Astrocyte (in vitro differentiated cells and primary cell): Measurements from ENCODE around the gene RNASE13. TPM values are rescaled to one million over a fixed set of nuclear protein-coding genes. Genes with fewer than 3 reads are reported as not detected.

Experiments
- DNase-seq: peaks from one replicate; pipeline ENCODE4 v3.0.0-alpha.2; 2010; ENCODE audit warnings: low read depth
- FAIRE-seq: peaks from 2 replicates; lab custom pipeline; 2011; peaks lifted over from hg19 to GRCh38; lab: Jason Lieb, UNC
- H2AFZ ChIP-seq: 2 replicates; pipeline ENCODE4 v1.6.0; 2012; ENCODE audit warnings: low read depth, low read length, inconsistent platforms
- H3K27ac ChIP-seq: 2 replicates; pipeline ENCODE4 v1.5.1; 2011; ENCODE audit warnings: low read depth, low read length, inconsistent platforms
- H3K27me3 ChIP-seq: 2 replicates; pipeline ENCODE4 v1.6.0; 2011; ENCODE audit warnings: low read length, inconsistent platforms; ENCODE audit not compliant: insufficient read depth
- H3K36me3 ChIP-seq: 2 replicates; pipeline ENCODE4 v1.5.1; 2011; ENCODE audit warnings: low read length, inconsistent platforms; ENCODE audit not compliant: insufficient read depth
- H3K4me1 ChIP-seq: 2 replicates; pipeline ENCODE4 v1.5.1; 2011; ENCODE audit warnings: low read length, inconsistent platforms; ENCODE audit not compliant: insufficient read depth
- H3K4me2 ChIP-seq: 2 replicates; pipeline ENCODE4 v1.6.0; 2012; ENCODE audit warnings: low read length, inconsistent platforms
- H3K4me3 ChIP-seq: 2 replicates; pipeline ENCODE4 v1.5.1; 2011; ENCODE audit warnings: low read depth, mild to moderate bottlenecking, low read length, inconsistent platforms; ENCODE audit not compliant: insufficient read depth
- H3K79me2 ChIP-seq: 2 replicates; pipeline ENCODE4 v1.6.0; 2012; ENCODE audit warnings: mild to moderate bottlenecking, low read length, inconsistent platforms; ENCODE audit not compliant: insufficient read depth
- H3K9ac ChIP-seq: 2 replicates; pipeline ENCODE4 v1.6.0; 2012; ENCODE audit warnings: mild to moderate bottlenecking, low read length, inconsistent platforms
- H3K9me3 ChIP-seq: 2 replicates; pipeline ENCODE4 v1.5.1; 2012; ENCODE audit warnings: low read depth, mild to moderate bottlenecking, low read length, inconsistent platforms; ENCODE audit not compliant: insufficient read depth
- H4K20me1 ChIP-seq: 2 replicates; pipeline ENCODE4 v1.6.0; 2012; ENCODE audit warnings: low read length, inconsistent platforms; ENCODE audit not compliant: insufficient read depth
- H3K27ac Mint-ChIP-seq: one replicate; pipeline ENCODE4 v1.8.0; 2021; ENCODE audit warnings: mild to moderate bottlenecking, mixed read lengths; ENCODE audit not compliant: unreplicated experiment
- H3K27me3 Mint-ChIP-seq: one replicate; pipeline ENCODE4 v1.8.0; 2021; ENCODE audit warnings: low read depth, mixed read lengths; ENCODE audit not compliant: unreplicated experiment
- H3K36me3 Mint-ChIP-seq: one replicate; pipeline ENCODE4 v1.8.0; 2021; ENCODE audit warnings: low read depth, mixed read lengths; ENCODE audit not compliant: unreplicated experiment
- H3K4me1 Mint-ChIP-seq: one replicate; pipeline ENCODE4 v1.8.0; 2021; ENCODE audit warnings: low read depth, mixed read lengths; ENCODE audit not compliant: unreplicated experiment
- H3K4me3 Mint-ChIP-seq: one replicate; pipeline ENCODE4 v1.8.0; 2021; ENCODE audit warnings: mild to moderate bottlenecking, moderate library complexity, mixed read lengths; ENCODE audit not compliant: unreplicated experiment
- H3K9me3 Mint-ChIP-seq: one replicate; pipeline ENCODE4 v1.8.0; 2021; ENCODE audit warnings: mild to moderate bottlenecking, mixed read lengths; ENCODE audit not compliant: unreplicated experiment
- EZH2 ChIP-seq: IDR thresholded peaks from 2 replicates; pipeline ENCODE4 v1.6.1; 2012; ENCODE audit warnings: mild to moderate bottlenecking, low read length, inconsistent platforms; ENCODE audit not compliant: insufficient read depth
- total RNA-seq: library from RNA; stranded (reverse); gene quantifications from 2 replicates; pipeline ENCODE4 v1.2.1, GENCODE V29; 2021
- TF ChIP-seq, protein P1 (sequence below): IDR thresholded peaks from 2 replicates; pipeline ENCODE4 v1.5.1; 2011; ENCODE audit warnings: low read depth, mild to moderate bottlenecking, inconsistent platforms, low read length, moderate library complexity; ENCODE audit not compliant: insufficient read depth

RNASE13 gene
- total RNA-seq, 1 donor from 2014 or later: not detected

DNA sequence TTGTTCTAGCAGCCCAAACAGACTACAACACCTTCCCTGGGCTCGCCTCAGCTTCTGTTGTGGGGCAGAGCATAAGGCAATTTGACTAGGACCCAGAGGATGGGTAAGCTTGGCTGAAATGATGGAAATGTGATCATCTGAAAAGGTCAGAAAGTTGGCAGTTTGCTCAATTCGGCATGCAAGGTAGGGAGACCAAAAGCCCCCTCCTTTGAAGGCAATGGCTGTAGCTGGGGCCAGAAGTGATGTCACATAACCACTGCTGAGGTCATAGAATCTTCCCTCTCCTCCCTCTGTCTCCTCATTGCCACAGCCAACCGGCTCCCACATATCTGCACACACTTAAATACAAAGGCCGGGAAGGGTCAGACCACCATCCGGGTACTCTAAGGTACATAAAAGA is 4.7 kb downstream of the RNASE13 start, which contains the start of gene TPPP2:
Gene TPPP2 (plus strand): TSS at position 301 of the 400 bp plus-strand sequence. CDS start 365 bp downstream, outside the sequence.
- H3K27me3 ChIP-seq: peaks cover 13% of the 10 kb centered on the region

DNA sequence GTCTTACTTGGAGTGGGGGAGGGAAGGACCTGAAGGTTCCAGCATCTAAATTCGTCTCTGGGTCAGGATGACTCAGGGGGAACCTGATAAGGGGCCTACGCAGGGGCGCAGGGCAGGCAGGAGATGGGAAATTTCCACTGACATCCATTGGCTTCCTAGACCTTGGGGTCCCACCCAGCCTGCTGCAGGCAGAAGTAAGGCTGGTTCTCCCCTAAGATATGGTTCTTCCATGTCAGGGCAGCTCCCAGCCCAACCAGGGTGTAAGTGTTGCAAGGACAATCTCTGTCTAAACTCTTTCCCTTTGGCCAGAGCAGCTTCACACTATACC is 7.7 kb downstream of the RNASE13 start:
- Mint-ChIP-seq H3K27ac (no peak overlapping the region), H3K27me3 (peaks cover 43% of the 10 kb centered on the region), H3K4me3 (no peak overlapping the region), H3K9me3 (peaks cover 6% of the 10 kb centered on the region), H3K4me1 (peaks cover 13% of the 10 kb centered on the region), H3K36me3 (peaks cover 3% of the 10 kb centered on the region)
- H3K9me3 ChIP-seq: no peaks in the 10 kb centered on the region
- H4K20me1 ChIP-seq: no peaks in the 10 kb centered on the region
- H3K27me3 ChIP-seq: peaks cover 20% of the 10 kb centered on the region
- H3K4me1 ChIP-seq: peaks cover 7% of the 10 kb centered on the region
- H3K27ac ChIP-seq: no peak overlapping the region
- H3K4me2 ChIP-seq: no peak overlapping the region
- DNase-seq (no peak), FAIRE-seq (no peak)
- TF ChIP-seq EZH2: no peak
- TF ChIP-seq, protein P1, sequence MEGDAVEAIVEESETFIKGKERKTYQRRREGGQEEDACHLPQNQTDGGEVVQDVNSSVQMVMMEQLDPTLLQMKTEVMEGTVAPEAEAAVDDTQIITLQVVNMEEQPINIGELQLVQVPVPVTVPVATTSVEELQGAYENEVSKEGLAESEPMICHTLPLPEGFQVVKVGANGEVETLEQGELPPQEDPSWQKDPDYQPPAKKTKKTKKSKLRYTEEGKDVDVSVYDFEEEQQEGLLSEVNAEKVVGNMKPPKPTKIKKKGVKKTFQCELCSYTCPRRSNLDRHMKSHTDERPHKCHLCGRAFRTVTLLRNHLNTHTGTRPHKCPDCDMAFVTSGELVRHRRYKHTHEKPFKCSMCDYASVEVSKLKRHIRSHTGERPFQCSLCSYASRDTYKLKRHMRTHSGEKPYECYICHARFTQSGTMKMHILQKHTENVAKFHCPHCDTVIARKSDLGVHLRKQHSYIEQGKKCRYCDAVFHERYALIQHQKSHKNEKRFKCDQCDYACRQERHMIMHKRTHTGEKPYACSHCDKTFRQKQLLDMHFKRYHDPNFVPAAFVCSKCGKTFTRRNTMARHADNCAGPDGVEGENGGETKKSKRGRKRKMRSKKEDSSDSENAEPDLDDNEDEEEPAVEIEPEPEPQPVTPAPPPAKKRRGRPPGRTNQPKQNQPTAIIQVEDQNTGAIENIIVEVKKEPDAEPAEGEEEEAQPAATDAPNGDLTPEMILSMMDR: no peak
- no peak overlapping the region for H3K9ac ChIP-seq
- no peaks in the 10 kb centered on the region for H3K79me2 ChIP-seq
- no peak overlapping the region for H3K4me3 ChIP-seq
- no peak overlapping the region for H2AFZ ChIP-seq
- no peaks in the 10 kb centered on the region for H3K36me3 ChIP-seq

More for the DNA sequence above, 4.7 kb downstream of the RNASE13 start, which contains the start of gene TPPP2:
- H3K79me2 ChIP-seq: no peaks in the 10 kb centered on the region
- no peak within 1 kb of the TSS for H3K27ac ChIP-seq
- no peak within 1 kb of the TSS for H3K4me3 ChIP-seq
- H3K4me1 ChIP-seq: peaks cover 2% of the 10 kb centered on the region
- peaks cover 9% of the 10 kb centered on the region for H3K4me1 Mint-ChIP-seq
- DNase-seq: no peak
- no peaks in the 10 kb centered on the region for H4K20me1 ChIP-seq
- H3K36me3 ChIP-seq: no peaks in the 10 kb centered on the region
- no peak within 1 kb of the TSS for H3K4me2 ChIP-seq
- peaks cover 6% of the 10 kb centered on the region for H3K9me3 Mint-ChIP-seq
- H3K9ac ChIP-seq: no peak within 1 kb of the TSS
- no peak for FAIRE-seq
- peak within 1 kb of the TSS; percentile 36 for H3K27ac Mint-ChIP-seq
- H3K36me3 Mint-ChIP-seq: no peaks in the 10 kb centered on the region
- H2AFZ ChIP-seq: no peak within 1 kb of the TSS
- H3K9me3 ChIP-seq: no peaks in the 10 kb centered on the region
- no peak within 1 kb of the TSS for H3K4me3 Mint-ChIP-seq
- H3K27me3 Mint-ChIP-seq: peaks cover 45% of the 10 kb centered on the region
- TF ChIP-seq EZH2: no peak
- TF ChIP-seq, protein P1: no peak

DNA sequence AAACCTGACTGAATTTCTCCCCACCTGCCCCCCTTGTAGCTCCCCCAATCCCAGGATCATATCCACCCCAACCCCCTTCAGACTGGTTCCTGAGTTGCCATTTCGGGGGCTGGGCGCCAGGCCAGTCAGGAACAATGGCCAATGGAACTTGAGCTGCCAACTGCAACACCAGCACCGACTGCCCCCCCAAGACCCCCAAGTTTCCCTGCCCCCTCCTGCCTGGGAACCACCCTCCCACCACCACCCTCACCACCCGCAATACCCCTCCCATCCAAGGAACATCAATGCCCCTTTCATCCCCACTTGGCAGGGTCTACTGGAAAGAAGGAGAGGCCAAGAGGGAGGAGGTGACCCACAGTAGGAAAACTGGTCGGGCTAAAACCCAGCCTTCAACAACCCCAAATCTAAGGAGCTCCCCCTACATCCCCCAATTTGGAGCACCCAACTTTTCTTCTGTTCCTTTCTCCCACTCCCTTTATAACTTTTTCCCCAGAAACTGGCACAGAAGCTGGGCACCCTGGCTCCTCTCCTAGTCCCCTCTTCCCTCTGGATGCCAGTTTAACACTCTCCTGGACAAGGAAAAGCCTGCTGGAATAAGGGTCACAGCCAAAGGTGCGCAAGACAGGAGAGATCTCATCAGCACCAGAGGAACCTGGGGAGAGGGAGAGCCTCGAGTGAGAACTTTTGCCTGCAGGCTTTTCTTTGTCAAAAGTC is 8.2 kb downstream of the RNASE13 start:
- no peaks in the 10 kb centered on the region for H4K20me1 ChIP-seq
- no peaks in the 10 kb centered on the region for H3K79me2 ChIP-seq
- peaks cover 42% of the 10 kb centered on the region for H3K27me3 Mint-ChIP-seq
- H3K36me3 ChIP-seq: no peaks in the 10 kb centered on the region
- FAIRE-seq (no peak), DNase-seq (no peak)
- H3K27ac Mint-ChIP-seq: no peak overlapping the region
- H3K27ac ChIP-seq: no peak overlapping the region
- H3K4me3 ChIP-seq: no peak overlapping the region
- no peak overlapping the region for H3K4me2 ChIP-seq
- H3K9me3 ChIP-seq: no peaks in the 10 kb centered on the region
- no peak overlapping the region for H3K9ac ChIP-seq
- peaks cover 7% of the 10 kb centered on the region for H3K4me1 ChIP-seq
- peaks cover 5% of the 10 kb centered on the region for H3K9me3 Mint-ChIP-seq
- peaks cover 13% of the 10 kb centered on the region for H3K4me1 Mint-ChIP-seq
- TF ChIP-seq, protein P1: no peak
- no peak for TF ChIP-seq EZH2
- H3K36me3 Mint-ChIP-seq: peaks cover 4% of the 10 kb centered on the region
- peaks cover 23% of the 10 kb centered on the region for H3K27me3 ChIP-seq
- peak overlapping the region; percentile 59 for H3K4me3 Mint-ChIP-seq
- H2AFZ ChIP-seq: no peak overlapping the region
